GM18868 (cell line): ENCODE results near the gene MAPK8IP2.
A peak's percentile ranks its signal among the peaks of the same experiment; 100 is the strongest.
"Not testable (repeated sequence)": the region's sequence is repeated elsewhere in the genome, so short reads cannot be mapped to it uniquely, and the experiment has no call there.

ENCODE experiments used
- ATAC-seq: cut with Tn5 transposase; IDR thresholded peaks from one replicate; pipeline ENCODE4 v1.9.1; 2021; ENCODE audit warnings: mild to moderate bottlenecking, moderate library complexity; ENCODE audit not compliant: unreplicated experiment

Gene MAPK8IP2

DNA sequence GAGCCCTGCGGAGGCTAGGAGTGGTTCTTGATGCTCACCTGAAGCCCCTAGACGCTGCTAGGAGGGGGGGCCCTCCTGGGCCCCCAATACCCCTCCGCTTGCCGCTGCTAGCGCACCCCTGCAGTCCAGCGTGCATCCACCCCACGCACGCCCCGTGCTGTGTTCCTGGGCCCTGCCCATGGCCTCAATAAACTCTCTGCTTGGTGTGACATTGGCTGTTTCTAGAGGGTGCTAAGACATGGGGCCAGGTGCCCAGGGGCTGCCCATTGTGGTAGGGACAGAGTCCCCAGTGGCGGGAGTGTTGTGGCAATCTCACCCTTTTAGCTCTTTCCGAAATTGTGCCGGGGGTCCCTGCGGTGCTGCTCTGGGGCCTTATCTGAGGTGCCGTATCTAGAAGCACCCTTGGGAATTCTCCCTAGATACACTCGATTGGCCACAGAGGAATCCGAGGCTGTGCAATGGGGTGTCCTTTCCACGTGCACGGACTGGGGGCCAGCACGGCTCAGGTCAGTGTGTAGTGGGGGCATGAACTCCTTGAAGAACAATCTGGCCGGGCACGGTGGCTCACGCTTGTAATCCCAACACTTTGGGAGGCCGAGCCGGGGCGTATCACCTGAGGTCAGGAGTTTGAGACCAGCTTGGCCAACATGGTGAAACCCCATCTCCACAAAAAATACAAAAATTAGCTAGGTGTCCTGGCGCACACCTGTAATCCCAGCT lies 10.9 kb downstream of the MAPK8IP2 start:
- ATAC-seq, result no peak

DNA sequence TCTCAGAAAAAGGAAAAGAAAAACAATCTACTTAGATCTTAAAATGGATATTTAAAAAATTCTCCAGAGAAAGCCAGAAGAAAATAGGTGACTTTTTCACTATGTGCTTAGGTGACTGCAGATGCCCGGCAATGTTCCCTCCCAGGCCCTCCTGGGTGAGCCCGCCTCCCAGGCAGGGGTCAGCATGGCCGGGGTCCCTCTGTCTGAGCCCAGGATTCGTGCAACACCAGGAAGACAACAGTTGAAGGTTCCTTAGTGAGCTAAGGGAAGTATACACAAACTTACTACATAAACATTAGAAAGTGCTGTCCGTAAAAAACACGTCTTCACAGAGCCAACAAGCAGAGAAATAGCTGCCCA lies 11.6 kb downstream of the MAPK8IP2 start:
- no peak for ATAC-seq

- ATAC-seq, result no peak
These were observed 12.1 kb downstream of the MAPK8IP2 start for GRCh38 chr22:50612528-50613221.

DNA sequence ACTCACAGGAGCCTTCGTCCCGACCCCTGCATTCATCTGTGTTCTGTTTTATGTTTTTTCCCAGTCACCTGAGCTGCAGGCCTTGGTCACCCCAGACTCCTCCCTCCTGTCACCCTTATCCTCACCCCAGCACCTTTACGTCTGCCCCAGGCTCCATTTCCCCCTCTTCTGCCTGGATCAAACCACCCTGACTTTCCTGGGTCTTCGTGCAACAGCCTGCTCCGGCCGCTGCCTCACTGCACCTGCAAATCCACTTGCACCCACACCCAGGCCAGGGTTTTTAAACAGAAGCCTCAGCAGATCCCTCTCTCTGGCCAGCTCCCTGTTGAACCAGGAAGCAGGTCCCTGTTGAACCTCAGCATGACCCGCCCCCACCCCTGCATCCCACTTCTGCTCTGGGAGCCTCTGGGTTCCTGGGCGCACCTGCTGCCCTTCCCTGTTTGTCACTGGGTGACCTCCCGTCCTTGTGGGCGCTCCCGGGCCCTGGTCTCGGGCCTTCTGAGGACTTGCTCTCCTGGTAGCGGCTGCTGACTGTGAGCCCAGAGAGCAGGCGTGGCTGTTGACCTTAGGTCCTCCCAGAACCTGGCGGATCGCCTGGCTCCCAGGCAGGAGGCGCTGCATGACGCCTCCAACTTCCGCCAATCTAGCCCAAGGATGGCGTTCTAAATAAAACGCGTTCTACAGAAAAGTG lies 12.8 kb downstream of the MAPK8IP2 start:
- no peak for ATAC-seq

DNA sequence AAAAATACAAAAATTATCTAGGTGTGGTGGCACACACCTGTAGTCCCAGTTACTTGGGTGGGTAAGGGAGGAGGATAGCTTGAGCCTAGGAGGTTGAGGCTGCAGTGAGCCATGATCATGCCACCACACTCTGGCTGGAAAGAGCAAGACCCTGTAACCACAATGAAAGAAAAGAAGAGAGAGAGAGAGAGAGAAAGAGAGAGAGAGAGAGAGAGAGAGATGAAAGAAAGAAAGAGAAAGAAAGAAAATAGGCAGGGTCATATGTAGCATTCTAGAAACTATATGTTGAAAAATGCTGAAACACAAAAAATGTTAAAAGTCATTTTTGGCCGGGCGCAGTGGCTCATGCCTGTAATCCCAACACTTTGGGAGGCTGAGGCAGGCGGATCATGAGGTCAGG lies 13.7 kb downstream of the MAPK8IP2 start:
- not testable (repeated sequence) for ATAC-seq

DNA sequence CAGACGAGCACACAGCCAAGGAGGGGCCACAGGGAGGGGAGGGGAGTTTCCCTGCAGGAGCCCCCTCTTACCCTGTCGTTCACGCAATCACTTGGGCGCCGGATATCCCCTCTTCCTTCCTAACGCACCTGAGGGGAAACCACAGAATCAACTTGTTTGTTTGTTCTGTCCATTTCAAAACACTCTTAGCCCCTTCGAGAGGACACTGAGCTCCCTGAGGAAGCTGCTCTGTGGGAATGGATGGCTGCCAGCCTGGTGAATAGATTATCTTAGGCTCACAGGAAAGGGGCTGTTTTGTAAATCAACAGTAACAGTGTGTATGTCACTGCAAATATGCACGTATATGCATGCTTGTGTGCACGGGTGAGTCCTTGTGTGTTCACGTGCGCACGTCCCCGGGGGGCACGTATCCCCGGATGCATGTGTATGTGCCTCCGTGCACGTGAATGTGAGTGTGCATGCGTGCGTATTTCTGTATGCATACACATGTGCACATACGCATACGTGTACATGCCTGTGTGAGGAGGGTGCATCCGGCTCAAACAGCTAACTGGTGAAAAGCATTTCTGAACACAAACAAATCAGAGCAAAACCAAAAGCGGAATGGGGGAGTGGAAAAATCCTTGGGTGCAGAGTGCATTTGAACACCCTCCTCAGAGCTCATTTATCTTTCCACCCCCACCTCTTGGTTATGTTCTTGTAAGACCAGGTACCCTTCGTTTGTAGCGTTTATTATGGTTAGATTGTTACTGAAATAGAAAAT lies 20.2 kb downstream of the MAPK8IP2 start:
- ATAC-seq, result peak; percentile 58

DNA sequence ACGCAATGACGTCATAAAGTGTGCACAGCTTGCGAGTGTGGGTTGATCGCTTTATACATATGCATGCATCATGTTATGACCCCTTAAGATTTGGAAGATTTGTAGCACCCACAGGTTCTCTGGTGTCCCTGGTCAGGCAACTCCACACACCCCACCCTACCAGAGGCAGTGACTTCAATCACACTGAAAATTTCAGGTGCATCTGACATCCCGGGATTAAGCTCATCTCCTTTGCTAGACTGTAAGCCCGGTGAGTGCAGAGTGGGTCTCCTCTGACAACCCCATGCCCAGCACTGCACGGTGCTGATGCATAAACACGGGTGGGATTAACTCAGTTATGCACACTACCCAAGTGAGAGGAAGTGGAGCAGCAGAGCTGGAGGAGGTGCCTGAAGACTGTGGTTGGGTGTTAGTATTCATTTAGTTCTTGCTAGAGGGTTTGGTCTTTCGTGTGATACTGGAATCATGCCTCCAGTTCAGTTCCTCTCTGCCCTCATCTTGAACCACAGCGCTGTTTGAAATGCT lies 20.8 kb downstream of the MAPK8IP2 start:
- peak; percentile 53 for ATAC-seq

GRCh38 chr22:50621948-50622722 lies 21.5 kb downstream of the MAPK8IP2 start:
- no peak for ATAC-seq

DNA sequence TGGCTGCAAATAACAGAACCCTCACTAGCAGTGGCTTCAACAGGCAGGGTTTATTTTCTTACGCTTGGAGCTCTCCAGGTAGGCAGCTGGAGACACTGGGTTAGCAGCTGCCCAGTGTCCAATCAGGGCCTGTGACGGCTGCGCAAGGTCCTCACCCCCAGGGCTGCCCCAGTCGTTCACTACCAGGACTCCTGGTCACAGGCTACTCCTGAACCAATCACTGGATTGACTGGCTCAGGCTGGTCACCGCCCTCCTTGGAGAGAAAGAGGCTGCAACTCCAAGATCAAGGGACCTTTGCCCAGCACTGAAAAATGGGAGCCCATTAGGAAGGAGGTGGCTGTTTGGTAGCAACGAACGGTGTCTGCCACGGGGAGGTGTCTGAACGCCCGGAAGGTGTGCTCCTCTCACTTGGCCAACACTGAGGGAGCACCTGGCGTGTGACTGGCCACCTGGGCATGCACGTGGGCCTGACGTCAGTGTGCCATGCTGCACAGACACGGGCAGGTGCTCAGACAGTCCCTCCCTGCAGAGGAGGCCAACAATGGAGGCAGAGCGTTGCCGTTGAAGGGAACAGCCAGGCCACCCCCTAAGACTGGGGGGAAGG lies 22.2 kb downstream of the MAPK8IP2 start:
- no peak for ATAC-seq

DNA sequence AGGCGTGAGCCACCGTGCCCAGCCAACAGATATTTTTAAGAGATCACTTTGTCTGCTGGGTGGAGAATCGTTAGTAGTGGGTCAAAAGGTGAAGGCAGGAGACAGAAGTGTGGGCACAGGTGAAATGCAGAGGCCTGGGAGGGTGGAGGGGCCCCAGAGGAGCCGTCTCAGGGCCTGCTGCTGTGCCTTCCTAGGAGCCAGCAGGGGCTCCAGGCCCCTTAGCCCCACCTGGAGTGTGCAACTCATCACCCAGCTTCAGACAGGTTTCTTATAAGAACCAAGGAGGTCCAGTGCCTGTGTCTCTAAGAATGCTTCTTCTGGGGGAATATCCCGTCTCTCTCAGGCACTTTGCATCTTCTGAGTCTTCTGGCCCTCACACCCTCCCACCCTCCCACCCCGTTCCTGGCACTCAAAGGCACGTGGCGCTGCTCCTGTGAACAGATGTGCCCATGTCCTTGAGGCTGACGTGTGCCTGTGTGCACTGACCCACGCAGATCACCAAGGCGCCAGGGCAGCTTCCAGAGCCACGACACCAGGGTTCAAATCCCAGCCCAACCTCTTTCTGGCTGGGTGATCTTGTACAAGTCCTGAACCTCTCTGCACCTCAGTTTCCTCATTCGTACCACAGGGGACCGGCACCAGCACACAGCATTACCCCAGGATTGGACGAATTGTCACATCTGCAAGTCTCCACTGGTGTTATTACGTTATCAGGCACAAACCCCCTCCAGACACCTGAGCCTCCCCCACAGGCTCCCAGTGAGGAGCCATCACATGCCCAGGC lies 23.9 kb downstream of the MAPK8IP2 start:
- ATAC-seq, result no peak

DNA sequence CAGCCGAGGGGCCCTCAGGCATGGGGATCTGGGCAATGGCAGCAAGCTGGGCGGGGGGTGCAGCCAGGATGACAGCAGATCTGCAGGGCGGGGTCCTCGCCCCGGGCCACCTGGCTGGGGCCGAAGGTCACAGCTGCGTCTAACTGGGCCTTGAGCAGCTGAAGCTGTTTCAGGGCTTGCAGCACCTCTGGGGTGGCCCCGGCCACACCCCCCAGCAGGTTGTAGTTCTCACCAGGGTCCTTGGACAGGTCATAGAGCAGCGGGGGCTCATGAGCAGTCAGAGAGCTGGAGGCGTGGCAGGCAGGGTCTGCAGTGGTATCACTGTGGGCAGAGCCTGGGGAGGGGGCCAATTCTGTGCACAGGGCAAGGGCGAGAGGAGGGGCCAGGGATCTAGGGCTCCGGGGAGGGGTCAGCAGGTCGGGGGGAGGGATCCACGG lies 24.6 kb downstream of the MAPK8IP2 start:
- no peak for ATAC-seq

GRCh38 chr22:50625568-50626313 lies 25.1 kb downstream of the MAPK8IP2 start:
- no peak for ATAC-seq

- no peak for ATAC-seq
These were observed 25.8 kb downstream of the MAPK8IP2 start for GRCh38 chr22:50626314-50626849.

DNA sequence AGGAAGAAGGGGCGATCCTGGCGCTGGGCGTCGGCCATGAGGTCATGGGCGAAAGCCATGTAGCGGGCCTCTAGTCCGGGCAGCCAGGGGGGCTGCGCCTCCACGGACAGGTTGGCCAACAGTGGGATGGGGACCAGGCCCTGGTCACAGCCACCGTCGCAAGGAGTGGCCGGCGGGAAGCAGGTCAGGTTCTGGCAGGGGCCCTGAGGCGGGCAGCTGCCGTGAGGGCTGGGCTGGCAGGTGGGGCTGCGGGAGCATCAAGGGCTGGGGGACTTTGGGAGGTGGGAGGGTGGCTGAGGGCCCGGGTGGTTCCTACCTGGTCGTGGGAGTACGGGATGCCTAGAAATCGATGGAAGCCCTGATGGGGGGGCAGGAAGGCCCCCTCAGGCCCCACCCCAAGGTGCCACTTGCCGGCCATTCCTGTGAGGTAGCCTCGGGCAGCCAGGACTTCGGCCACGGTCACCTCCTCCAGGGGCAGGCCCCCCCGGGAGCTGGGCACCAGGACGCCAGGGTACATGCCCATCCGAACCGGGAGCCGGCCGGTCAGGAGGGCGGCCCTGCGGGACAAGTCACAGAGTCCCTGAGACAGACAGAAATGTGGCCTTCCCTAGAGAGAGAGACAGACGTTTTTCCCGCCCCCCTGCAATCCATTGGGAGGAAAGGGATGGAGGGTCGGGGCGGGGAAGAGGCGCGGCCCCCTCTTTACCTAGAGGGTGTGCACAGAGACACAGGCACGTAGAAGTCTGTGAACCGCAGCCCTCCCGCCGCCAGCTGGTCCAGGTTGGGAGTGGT lies 26.5 kb downstream of the MAPK8IP2 start:
- no peak for ATAC-seq

DNA sequence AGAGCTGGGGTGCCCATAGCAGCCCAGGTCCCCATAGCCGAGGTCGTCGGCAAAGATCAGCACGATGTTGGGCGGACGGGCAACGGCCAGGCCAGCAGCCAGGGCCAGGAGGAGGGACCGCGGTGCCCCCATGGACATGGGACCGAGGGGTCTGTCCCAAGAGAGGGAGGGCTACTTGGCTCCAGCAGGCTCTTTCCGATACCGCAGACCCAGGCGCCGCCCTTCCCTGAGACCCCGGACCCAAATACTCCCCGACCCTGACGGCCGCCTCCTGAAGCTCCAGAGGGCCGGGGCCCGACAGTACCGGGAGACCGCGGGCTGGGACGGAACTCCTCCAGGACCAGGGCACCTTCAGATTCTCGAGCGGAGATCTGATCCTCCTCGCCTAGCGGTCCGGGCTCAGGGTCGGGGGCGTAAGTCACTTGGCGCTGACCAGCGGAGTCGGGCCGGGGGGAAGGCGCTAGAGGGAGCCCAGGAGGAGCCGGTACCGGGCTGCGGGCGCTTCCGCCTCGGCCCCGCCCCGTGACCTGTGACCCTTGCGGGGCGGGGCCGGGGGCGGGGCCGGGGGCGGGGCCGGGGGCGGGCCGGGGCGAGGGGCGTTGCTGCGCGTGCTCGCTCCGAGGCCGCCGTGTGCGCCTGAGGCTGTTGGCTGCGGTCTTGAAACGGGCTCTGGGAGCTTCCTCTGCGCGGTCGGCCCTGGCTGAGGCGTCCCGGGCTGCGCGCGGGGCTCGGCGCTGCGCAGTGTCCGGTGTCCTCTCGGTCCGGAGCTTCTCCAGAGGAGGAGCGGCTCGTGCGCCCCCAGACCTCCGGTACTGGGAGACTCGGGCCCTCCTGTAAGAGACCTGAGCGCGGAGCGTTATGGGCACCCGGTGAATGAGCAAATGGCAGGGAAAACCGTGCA lies 27.3 kb downstream of the MAPK8IP2 start, which contains the start of gene ARSA:
Gene ARSA (minus strand): TSS at position 511 of the 901 bp plus-strand sequence. CDS start 373 bp downstream, at position 138.
- peak; percentile 75 for ATAC-seq

- ATAC-seq, result peak; percentile 8
These were observed 28.0 kb downstream of the MAPK8IP2 start for GRCh38 chr22:50628543-50629134.
